GM12892 (cell line): ENCODE data around the gene CRTAP.

Source experiments
- POLR2A ChIP-seq: IDR thresholded peaks from 2 replicates; pipeline ENCODE4 v1.6.1; 2011; ENCODE audit warnings: low read depth, low read length, control low read depth
- POLR2AphosphoS5 ChIP-seq: IDR thresholded peaks from 2 replicates; pipeline ENCODE4 v1.6.1; 2011; ENCODE audit warnings: low read depth, low read length, control low read depth
- TAF1 ChIP-seq: IDR thresholded peaks from 2 replicates; pipeline ENCODE4 v1.6.1; 2011; ENCODE audit warnings: low read depth, mild to moderate bottlenecking, control low read depth, low read length, borderline replicate concordance

DNA sequence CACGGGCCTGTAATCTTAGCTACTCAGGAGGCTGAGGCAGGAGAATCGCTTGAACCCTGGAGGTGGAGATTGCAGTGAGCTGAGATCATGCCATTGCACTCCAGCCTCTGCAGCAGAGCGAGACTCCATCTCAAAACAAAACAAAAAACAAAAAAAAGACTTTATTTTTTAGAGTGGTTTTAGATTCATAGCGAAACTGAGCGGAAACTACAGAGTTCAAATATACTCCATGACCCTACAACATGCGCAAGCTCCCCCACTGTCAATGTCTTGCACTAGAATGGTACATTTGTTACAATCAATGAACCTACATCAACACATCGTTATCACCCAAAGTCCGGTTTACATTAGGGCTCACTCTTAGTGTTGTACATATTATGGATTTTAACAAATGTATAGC is 2.2 kb upstream of the CRTAP start:
- TF ChIP-seq POLR2AphosphoS5 (no peak), POLR2A (no peak), TAF1 (no peak)
